Transverse colon (tissue), 4 donors: ENCODE results near the gene GNPAT. TPM values are rescaled to one million over a fixed set of nuclear protein-coding genes. Genes with fewer than 3 reads are reported as not detected.

Experiments used
- DNase-seq: peaks from one replicate; pipeline ENCODE4 v3.0.0-alpha.2; 2019
- H3K27ac ChIP-seq, 4 donors: fragments of 200-600 bp; sonication (generic); 2 replicates each; pipeline ENCODE4 v1.5.1; 2016 to 2018; ENCODE audit warnings: inconsistent platforms in 4 of 4
- H3K27me3 ChIP-seq: fragments of 200-600 bp; sonication (generic); 2 replicates; pipeline ENCODE4 v1.5.1; 2017; ENCODE audit warnings: inconsistent platforms
- H3K36me3 ChIP-seq, 4 donors: fragments of 200-600 bp; sonication (generic); 2 replicates each; pipeline ENCODE4 v1.5.1; 2017 to 2019; ENCODE audit warnings: inconsistent platforms in 4 of 4
- H3K4me1 ChIP-seq, 4 donors: fragments of 200-600 bp; sonication (generic); 2 replicates each; pipeline ENCODE4 v1.5.1; 2017 to 2020; ENCODE audit warnings: inconsistent platforms in 4 of 4
- H3K4me3 ChIP-seq, 4 donors: fragments of 200-600 bp; sonication (generic); 1 replicate in 1 of 4; 2 replicates in 3 of 4; pipeline versions ENCODE4 v1.5.1 to v1.6.1; 2017 to 2019; ENCODE audit warnings: inconsistent platforms in 4 of 4
- H3K9me3 ChIP-seq, 2 donors: fragments of 200-600 bp; sonication (generic); 2 replicates each; pipeline ENCODE4 v1.5.1; 2017 to 2019; ENCODE audit warnings: inconsistent platforms in 2 of 2
- EP300 ChIP-seq: sonication (generic); formaldehyde crosslinking; IDR thresholded peaks from one replicate; pipeline ENCODE4 v1.6.1; 2017; ENCODE audit warnings: antibody characterized with exemption, low read depth
- POLR2A ChIP-seq: fragments of 450-650 bp; IDR thresholded peaks from one replicate; pipeline ENCODE4 v1.6.1; 2016; ENCODE audit warnings: antibody characterized with exemption, mild to moderate bottlenecking, moderate library complexity
- POLR2AphosphoS5 ChIP-seq, 3 donors: sonication (generic); formaldehyde crosslinking; IDR thresholded peaks; one replicate each; pipeline ENCODE4 v1.6.1; 2016; ENCODE audit warnings: antibody characterized with exemption in 3 of 3
- WGBS, 2 donors: methylation state at CpG; one replicate each; pipeline ENCODE4 v1.1.5; 2018; ENCODE audit warnings: low coverage in 1 of 2; 5-methylcytosine and 5-hydroxymethylcytosine counted together
- in situ Hi-C, 4 donors: fragments of 200-750 bp; cut with MboI; loops; one replicate each; pipeline versions ENCODE4 v1.15.0 to v1.15.1; 2017; ENCODE audit warnings: low sequenced_read_pairs in 3 of 4, low pct_ligation_motif_present in 1 of 4, low pct_unique_long_range_greater_than_20kb in 1 of 4
- intact Hi-C: fragments of 100-400 bp; cut with DNase I; formaldehyde crosslinking; loops from one replicate; pipeline ENCODE4 v1.15.1; 2023; ENCODE audit warnings: low total_unique reads
- total RNA-seq, 4 donors: library from RNA; depleted of rRNA; stranded (reverse); fragments of >200 nt; gene quantifications; one replicate each; pipeline ENCODE4 v1.1.0, GENCODE V29; 2016
- TF ChIP-seq, protein P1 (sequence below), 5 experiments: fragments of 200-600 bp in 3 of 5; fragments of 450-650 bp in 2 of 5; sonication (generic) in 3 of 5; IDR thresholded peaks; 1 replicate in 2 of 5; 2 replicates in 3 of 5; pipeline ENCODE4 v1.5.1; 2016 to 2017; ENCODE audit warnings: antibody characterized with exemption in 5 of 5, inconsistent platforms in 3 of 5, mild to moderate bottlenecking in 2 of 5, moderate library complexity in 1 of 5

Gene GNPAT
- total RNA-seq, 4 donors from 2014 or later, result 19.5 to 123 (median 36.8) TPM

- Histone ChIP-seq H3K9me3 (no peaks in the 10 kb centered on the region), H3K27me3 (peaks cover 12% of the 10 kb centered on the region), H3K36me3 (no peaks in the 10 kb centered on the region), H3K4me3 (no peak overlapping the region), H3K27ac (no peak overlapping the region), H3K4me1 (no peaks in the 10 kb centered on the region)
- in situ Hi-C loops, result loop anchor here (25.0 kb wide), 2 partner anchors 291 to 416 kb away; no protein-coding TSS in a partner anchor
- TF ChIP-seq POLR2AphosphoS5 (IDR thresholded peaks at IDR 0.05), result no peak
- no peak for TF ChIP-seq POLR2A
- TF ChIP-seq EP300, result no peak
- TF ChIP-seq, protein P1, sequence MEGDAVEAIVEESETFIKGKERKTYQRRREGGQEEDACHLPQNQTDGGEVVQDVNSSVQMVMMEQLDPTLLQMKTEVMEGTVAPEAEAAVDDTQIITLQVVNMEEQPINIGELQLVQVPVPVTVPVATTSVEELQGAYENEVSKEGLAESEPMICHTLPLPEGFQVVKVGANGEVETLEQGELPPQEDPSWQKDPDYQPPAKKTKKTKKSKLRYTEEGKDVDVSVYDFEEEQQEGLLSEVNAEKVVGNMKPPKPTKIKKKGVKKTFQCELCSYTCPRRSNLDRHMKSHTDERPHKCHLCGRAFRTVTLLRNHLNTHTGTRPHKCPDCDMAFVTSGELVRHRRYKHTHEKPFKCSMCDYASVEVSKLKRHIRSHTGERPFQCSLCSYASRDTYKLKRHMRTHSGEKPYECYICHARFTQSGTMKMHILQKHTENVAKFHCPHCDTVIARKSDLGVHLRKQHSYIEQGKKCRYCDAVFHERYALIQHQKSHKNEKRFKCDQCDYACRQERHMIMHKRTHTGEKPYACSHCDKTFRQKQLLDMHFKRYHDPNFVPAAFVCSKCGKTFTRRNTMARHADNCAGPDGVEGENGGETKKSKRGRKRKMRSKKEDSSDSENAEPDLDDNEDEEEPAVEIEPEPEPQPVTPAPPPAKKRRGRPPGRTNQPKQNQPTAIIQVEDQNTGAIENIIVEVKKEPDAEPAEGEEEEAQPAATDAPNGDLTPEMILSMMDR (IDR thresholded peaks at IDR 0.05), result no peak
- no peak for DNase-seq
- intact Hi-C loops, result loop anchor here (10.0 kb wide), 1 partner anchor 409 kb away; no protein-coding TSS in a partner anchor
- WGBS, 2 donors, result 75 to 80% methylated on average over 1 to 11 of the region's 21 CpGs
Observed at GRCh38 chr1:231203259-231204057, 37.6 kb upstream of the GNPAT start.

- Histone ChIP-seq H3K9me3 (no peaks in the 10 kb centered on the region), H3K36me3 (no peaks in the 10 kb centered on the region), H3K27me3 (peaks cover 12% of the 10 kb centered on the region), H3K4me1 (peaks cover 0 to 4% (median 2%) of the 10 kb centered on the region in 4 donors), H3K4me3 (no peak overlapping the region), H3K27ac (no peak overlapping the region)
- no peak for DNase-seq
- TF ChIP-seq EP300, result no peak
- intact Hi-C loops (loop anchor here (10.0 kb wide), 1 partner anchor 412 kb away; no protein-coding TSS in a partner anchor), in situ Hi-C loops (loop anchor here (25.0 kb wide), 2 partner anchors 295 to 420 kb away; no protein-coding TSS in a partner anchor)
- 75% methylated on average over 8 of the region's 8 CpGs; no CpG with 5 or more reads in 1 of the 2 donors for WGBS, 2 donors
Observed at GRCh38 chr1:231206856-231207255, 34.2 kb upstream of the GNPAT start.

DNA sequence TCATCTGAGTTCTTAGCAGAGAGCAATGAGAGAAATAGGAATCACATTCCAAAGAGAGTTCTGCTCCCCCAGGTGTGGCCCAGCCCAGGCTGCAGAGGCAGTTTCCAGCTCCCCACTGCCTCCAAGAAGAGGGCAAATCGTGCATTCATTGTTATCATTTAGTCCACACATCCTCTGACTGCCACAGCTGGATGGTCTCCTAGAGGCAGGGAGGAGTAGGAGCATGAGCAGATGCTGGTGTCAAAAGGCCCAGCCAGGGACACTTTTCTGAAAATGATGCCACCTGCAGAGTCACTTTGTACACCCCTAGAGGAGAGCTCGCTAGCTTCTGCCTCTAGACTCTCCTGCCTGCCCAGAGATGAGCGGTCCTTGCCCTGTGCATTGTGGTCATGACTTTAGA is 33.6 kb upstream of the GNPAT start:
- WGBS, 2 donors, result 68 to 80% methylated on average over 2 to 3 of the region's 3 CpGs
- Histone ChIP-seq H3K27ac (no peak overlapping the region), H3K9me3 (no peaks in the 10 kb centered on the region), H3K4me1 (peaks cover 0 to 6% (median 5%) of the 10 kb centered on the region in 4 donors), H3K27me3 (peaks cover 12% of the 10 kb centered on the region), H3K4me3 (no peak overlapping the region), H3K36me3 (no peaks in the 10 kb centered on the region)
- in situ Hi-C loops, result loop anchor here (25.0 kb wide), 2 partner anchors 295 to 420 kb away; no protein-coding TSS in a partner anchor
- DNase-seq, result no peak
- TF ChIP-seq POLR2A (no peak), EP300 (no peak), POLR2AphosphoS5 (IDR thresholded peaks at IDR 0.05) (no peak)
- TF ChIP-seq, protein P1 (IDR thresholded peaks at IDR 0.05), result no peak
- intact Hi-C loops, result loop anchor here (10.0 kb wide), 1 partner anchor 413 kb away; no protein-coding TSS in a partner anchor

DNA sequence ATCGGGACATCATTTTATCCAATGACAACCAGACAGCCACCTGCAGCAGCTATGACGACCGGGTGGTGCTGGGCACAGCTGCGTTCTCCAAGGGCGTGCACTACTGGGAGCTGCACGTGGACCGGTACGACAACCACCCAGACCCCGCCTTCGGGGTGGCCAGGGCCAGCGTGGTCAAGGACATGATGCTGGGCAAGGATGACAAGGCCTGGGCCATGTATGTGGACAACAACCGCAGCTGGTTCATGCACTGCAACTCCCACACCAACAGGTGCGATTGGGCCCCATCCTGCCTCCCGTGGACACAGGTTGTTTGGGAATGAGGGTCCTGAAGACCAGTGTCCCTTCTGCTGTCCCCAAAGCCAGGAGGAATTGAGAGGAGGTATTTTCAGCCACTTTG is 32.0 kb upstream of the GNPAT start:
- DNase-seq, result no peak
- in situ Hi-C loops, result loop anchor here (25.0 kb wide), 2 partner anchors 297 to 422 kb away; no protein-coding TSS in a partner anchor
- no peaks in the 10 kb centered on the region for H3K9me3 ChIP-seq
- TF ChIP-seq, protein P1 (IDR thresholded peaks at IDR 0.05), result no peak
- no peak for TF ChIP-seq POLR2AphosphoS5 (IDR thresholded peaks at IDR 0.05)
- no peak for TF ChIP-seq POLR2A
- no peak for TF ChIP-seq EP300
- no peaks in the 10 kb centered on the region for H3K36me3 ChIP-seq
- WGBS, 2 donors, result 90% methylated on average over 12 of the region's 14 CpGs; no CpG with 5 or more reads in 1 of the 2 donors
- no peak overlapping the region for H3K4me3 ChIP-seq
- H3K4me1 ChIP-seq, result peaks cover 0 to 7% (median 6%) of the 10 kb centered on the region in 4 donors
- H3K27me3 ChIP-seq, result peaks cover under 1% of the 10 kb centered on the region
- intact Hi-C loops, result loop anchor here (10.0 kb wide), 1 partner anchor 414 kb away; no protein-coding TSS in a partner anchor
- no peak overlapping the region for H3K27ac ChIP-seq
